Ascending aorta (tissue), 2 donors: ENCODE results near the gene STIM2. TPM values are rescaled to one million over a fixed set of nuclear protein-coding genes. Genes with fewer than 3 reads are reported as not detected.
"Not testable (repeated sequence)": the region's sequence is repeated elsewhere in the genome, so short reads cannot be mapped to it uniquely, and the experiment has no call there.

ENCODE experiments used
- DNase-seq, 2 donors: peaks; one replicate each; pipeline ENCODE4 v3.0.0-alpha.2; 2019; ENCODE audit warnings: low spot score in 2 of 2
- H3K27ac ChIP-seq, 2 donors: fragments of 200-600 bp; sonication (generic); one replicate each; pipeline ENCODE4 v1.5.1; 2016 to 2017; ENCODE audit warnings: mild to moderate bottlenecking in 1 of 2
- H3K27me3 ChIP-seq: fragments of 200-600 bp; sonication (generic); one replicate; pipeline ENCODE4 v1.5.1; 2017
- H3K36me3 ChIP-seq, 2 donors: fragments of 200-600 bp; sonication (generic); one replicate each; pipeline ENCODE4 v1.5.1; 2016
- H3K4me1 ChIP-seq, 2 donors: fragments of 200-600 bp; sonication (generic); one replicate each; pipeline ENCODE4 v1.5.1; 2016 to 2017; ENCODE audit warnings: mild to moderate bottlenecking in 1 of 2
- H3K4me3 ChIP-seq, 2 donors: fragments of 200-600 bp; sonication (generic); one replicate each; pipeline ENCODE4 v1.5.1; 2016 to 2017; ENCODE audit warnings: mild to moderate bottlenecking in 1 of 2
- H3K9me3 ChIP-seq, 2 donors: fragments of 200-600 bp; sonication (generic); one replicate each; pipeline ENCODE4 v1.5.1; 2016
- intact Hi-C: fragments of 100-400 bp; cut with DNase I; formaldehyde crosslinking; loops from one replicate; pipeline ENCODE4 v1.15.1; 2023
- total RNA-seq: library from RNA; depleted of rRNA; stranded (reverse); fragments of >200 nt; gene quantifications from one replicate; pipeline ENCODE4 v1.1.0, GENCODE V29; 2016
- TF ChIP-seq, protein P1 (sequence below), 3 experiments: fragments of 200-600 bp in 2 of 3; fragments of 450-650 bp in 1 of 3; sonication (generic) in 2 of 3; IDR thresholded peaks; one replicate each; pipeline ENCODE4 v1.5.1; 2016 to 2019; ENCODE audit warnings: antibody characterized with exemption in 3 of 3, mild to moderate bottlenecking in 1 of 3, moderate library complexity in 1 of 3

Gene STIM2
- total RNA-seq, 1 donor from 2014 or later = 17.2 TPM

DNA sequence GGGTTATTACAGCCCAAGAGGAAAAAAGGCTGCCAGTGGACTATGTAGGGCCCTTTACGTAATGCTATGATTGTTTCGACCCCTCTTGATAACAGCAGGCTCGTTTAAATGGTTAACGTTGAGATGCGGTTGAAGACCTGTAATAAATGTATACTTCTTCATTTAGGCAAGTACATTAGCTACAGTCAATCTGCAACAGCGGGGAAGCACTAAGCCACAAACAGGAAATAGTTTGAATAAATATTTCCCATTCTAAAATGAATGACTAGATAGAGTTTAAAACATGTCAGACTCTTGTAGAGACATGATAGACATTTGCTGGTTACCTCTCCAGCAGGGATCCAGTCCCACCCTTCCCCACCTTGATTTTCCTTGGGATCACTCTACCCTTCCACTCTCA lies 38.1 kb upstream of the STIM2 start:
- intact Hi-C loops = no loop called here
- no peak overlapping the region for H3K27ac ChIP-seq
- no peaks in the 10 kb centered on the region for H3K4me1 ChIP-seq
- no peaks in the 10 kb centered on the region for H3K36me3 ChIP-seq
- H3K9me3 ChIP-seq = no peaks in the 10 kb centered on the region
- H3K4me3 ChIP-seq = no peak overlapping the region
- TF ChIP-seq, protein P1, sequence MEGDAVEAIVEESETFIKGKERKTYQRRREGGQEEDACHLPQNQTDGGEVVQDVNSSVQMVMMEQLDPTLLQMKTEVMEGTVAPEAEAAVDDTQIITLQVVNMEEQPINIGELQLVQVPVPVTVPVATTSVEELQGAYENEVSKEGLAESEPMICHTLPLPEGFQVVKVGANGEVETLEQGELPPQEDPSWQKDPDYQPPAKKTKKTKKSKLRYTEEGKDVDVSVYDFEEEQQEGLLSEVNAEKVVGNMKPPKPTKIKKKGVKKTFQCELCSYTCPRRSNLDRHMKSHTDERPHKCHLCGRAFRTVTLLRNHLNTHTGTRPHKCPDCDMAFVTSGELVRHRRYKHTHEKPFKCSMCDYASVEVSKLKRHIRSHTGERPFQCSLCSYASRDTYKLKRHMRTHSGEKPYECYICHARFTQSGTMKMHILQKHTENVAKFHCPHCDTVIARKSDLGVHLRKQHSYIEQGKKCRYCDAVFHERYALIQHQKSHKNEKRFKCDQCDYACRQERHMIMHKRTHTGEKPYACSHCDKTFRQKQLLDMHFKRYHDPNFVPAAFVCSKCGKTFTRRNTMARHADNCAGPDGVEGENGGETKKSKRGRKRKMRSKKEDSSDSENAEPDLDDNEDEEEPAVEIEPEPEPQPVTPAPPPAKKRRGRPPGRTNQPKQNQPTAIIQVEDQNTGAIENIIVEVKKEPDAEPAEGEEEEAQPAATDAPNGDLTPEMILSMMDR (IDR thresholded peaks at IDR 0.05) = no peak
- no peaks in the 10 kb centered on the region for H3K27me3 ChIP-seq
- no peak for DNase-seq

DNA sequence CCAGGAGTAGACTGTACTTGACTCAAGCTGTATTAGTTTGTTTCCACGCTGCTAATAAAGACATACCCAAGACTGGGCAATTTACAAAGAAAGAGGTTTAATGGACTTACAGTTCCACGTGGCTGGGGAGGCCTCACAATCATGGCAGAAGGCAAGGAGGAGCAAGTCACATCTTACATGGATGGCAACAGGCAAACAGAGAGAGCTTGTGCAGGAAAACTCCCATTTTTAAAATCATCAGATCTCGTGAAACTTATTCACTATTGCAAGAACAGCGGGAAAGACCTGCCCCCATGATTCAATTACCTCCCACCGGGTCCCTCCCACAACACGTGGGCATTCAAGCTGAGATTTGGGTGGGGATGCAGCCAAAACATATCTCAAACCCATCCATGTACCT lies 37.7 kb upstream of the STIM2 start:
- DNase-seq, H3K4me3 ChIP-seq, H3K27me3 ChIP-seq, H3K36me3 ChIP-seq, H3K27ac ChIP-seq, intact Hi-C loops, H3K9me3 ChIP-seq, H3K4me1 ChIP-seq: not testable (repeated sequence)

DNA sequence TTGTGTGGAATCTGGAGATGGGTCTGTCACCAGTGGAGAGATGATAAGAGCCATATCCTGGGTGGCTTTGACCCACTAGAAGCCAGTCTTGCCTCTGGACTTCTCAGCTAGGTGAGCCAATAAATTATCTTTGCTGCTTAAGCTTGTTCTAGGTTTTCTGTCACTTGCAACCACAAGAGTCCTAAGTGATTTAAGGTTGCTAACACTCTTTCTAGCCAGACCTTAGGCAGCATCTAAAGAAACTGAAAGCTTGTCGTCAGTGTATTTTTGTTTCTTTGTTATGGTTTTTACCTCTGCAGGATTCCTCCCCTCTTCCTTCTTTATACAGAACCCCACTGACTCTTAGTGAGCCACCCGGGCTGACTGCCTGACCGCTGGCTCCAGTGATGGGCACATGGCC lies 37.1 kb upstream of the STIM2 start:
- Histone ChIP-seq H3K27ac (no peak overlapping the region), H3K36me3 (no peaks in the 10 kb centered on the region), H3K4me1 (no peaks in the 10 kb centered on the region), H3K9me3 (no peaks in the 10 kb centered on the region), H3K27me3 (no peaks in the 10 kb centered on the region), H3K4me3 (no peak overlapping the region)
- intact Hi-C loops = no loop called here
- no peak for DNase-seq
- TF ChIP-seq, protein P1 (IDR thresholded peaks at IDR 0.05) = no peak

DNA sequence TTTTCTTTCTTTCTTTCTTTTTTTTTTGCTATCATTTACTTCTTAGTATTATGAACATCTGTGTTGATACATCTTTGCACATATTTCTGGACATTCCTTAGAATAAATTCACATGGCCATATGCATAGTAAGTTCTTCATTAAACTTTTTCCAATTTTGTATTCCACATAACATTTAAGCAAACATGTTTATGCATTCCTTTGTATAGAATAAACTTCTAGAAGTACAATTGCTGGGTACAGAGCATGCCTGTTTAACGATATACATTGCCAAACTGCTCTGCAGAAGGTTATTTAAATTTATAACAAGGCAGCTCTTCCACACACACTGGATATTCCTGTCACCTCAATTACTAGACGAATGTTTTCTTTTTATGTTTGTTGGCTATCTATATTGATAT lies 36.0 kb upstream of the STIM2 start:
- no peak overlapping the region for H3K4me3 ChIP-seq
- no peaks in the 10 kb centered on the region for H3K36me3 ChIP-seq
- H3K27ac ChIP-seq = no peak overlapping the region
- TF ChIP-seq, protein P1 (IDR thresholded peaks at IDR 0.05) = no peak
- H3K27me3 ChIP-seq = no peaks in the 10 kb centered on the region
- no peak for DNase-seq
- H3K9me3 ChIP-seq = no peaks in the 10 kb centered on the region
- H3K4me1 ChIP-seq = no peaks in the 10 kb centered on the region
- intact Hi-C loops = no loop called here

DNA sequence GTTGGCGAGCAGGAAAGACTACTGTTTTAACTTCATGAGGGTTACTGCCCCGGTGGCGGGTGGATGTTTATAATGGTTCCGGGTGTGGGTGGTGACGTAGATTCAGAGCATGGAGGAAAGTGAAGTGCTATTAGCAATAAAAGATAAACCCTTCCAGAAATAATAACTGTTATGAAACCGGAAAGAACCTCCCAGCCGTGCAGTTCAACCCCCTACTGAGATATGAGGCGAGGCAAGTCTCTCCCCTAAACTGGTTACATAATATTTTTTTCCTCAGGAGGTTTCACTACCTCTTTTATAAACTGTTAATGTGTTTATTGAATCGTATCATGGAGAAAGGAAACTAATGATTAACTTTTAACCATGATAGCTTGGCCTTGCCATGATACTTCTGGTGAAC lies 33.9 kb upstream of the STIM2 start:
- H3K36me3 ChIP-seq = no peaks in the 10 kb centered on the region
- no peak overlapping the region for H3K4me3 ChIP-seq
- no peaks in the 10 kb centered on the region for H3K4me1 ChIP-seq
- H3K27ac ChIP-seq = no peak overlapping the region
- TF ChIP-seq, protein P1 (IDR thresholded peaks at IDR 0.05) = no peak
- H3K9me3 ChIP-seq = no peaks in the 10 kb centered on the region
- H3K27me3 ChIP-seq = no peaks in the 10 kb centered on the region
- intact Hi-C loops = no loop called here
- DNase-seq = peak in 1 of 2 donors; percentile 65

DNA sequence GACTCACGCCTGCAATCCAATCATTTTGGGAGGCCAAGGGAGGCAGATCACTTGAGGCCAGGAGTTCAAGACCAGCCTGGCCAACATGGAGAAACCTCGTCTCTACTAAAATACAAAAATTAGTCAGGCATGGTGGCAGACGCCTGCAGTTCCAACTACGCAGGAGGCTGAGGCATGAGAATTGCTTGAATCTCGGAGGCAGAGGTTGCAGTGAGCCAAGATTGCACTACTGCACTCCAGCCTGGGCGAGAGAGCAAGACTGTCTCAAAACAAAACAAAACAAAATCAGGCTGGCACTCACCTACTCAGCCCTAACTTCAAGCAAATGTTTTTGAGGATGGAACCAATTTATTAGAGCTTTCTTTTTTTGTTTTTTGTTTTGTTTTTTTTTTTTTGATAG lies 33.3 kb upstream of the STIM2 start:
- H3K4me1 ChIP-seq, H3K4me3 ChIP-seq, H3K27ac ChIP-seq, intact Hi-C loops, H3K27me3 ChIP-seq, H3K36me3 ChIP-seq, DNase-seq, H3K9me3 ChIP-seq: not testable (repeated sequence)

DNA sequence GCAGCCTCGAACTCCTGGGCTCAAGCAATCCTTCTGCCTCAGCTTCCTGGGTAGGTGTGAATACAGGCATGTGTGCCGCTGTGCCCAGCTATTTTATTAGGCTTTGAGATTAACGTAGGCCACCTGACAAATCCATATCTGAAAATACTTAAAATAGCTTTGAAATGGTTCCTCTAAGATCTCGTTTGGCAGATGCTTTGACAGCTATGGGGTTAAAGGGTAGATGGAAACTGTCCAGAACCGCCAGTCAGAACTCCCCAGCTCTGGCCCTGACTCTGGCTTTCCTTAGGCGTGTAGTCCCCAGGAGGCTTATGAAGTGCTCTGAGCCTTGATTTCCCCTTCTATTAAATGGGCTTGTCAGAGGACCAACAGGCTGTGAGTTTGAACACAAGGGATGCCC lies 32.8 kb upstream of the STIM2 start:
- Histone ChIP-seq H3K27ac (no peak overlapping the region), H3K4me1 (no peaks in the 10 kb centered on the region), H3K4me3 (no peak overlapping the region), H3K36me3 (no peaks in the 10 kb centered on the region), H3K27me3 (no peaks in the 10 kb centered on the region), H3K9me3 (no peaks in the 10 kb centered on the region)
- intact Hi-C loops = no loop called here
- TF ChIP-seq, protein P1 (IDR thresholded peaks at IDR 0.05) = no peak
- DNase-seq = no peak
